Left ventricle myocardium inferior (tissue), 1 donor: Measurements from ENCODE around the gene PAQR7. TPM values are rescaled to one million over a fixed set of nuclear protein-coding genes. Genes with fewer than 3 reads are reported as not detected.
A peak's percentile ranks its signal among the peaks of the same experiment; 100 is the strongest.

Source experiments
- DNase-seq: peaks from one replicate; pipeline ENCODE4 v3.0.0-alpha.2; 2020
- H3K27ac ChIP-seq: fragments of 200-600 bp; replicated peaks from 2 replicates; pipeline ENCODE4 v1.8.0; 2021
- H3K27me3 ChIP-seq: fragments of 200-600 bp; 2 replicates; pipeline ENCODE4 v1.8.0; 2021; ENCODE audit warnings: low read depth
- H3K36me3 ChIP-seq: fragments of 200-600 bp; 2 replicates; pipeline ENCODE4 v1.8.0; 2021
- H3K4me1 ChIP-seq: fragments of 200-600 bp; 2 replicates; pipeline ENCODE4 v1.8.0; 2021
- H3K4me3 ChIP-seq: fragments of 200-600 bp; 2 replicates; pipeline ENCODE4 v1.8.0; 2021; ENCODE audit warnings: mild to moderate bottlenecking, moderate library complexity
- H3K9me3 ChIP-seq: fragments of 200-600 bp; replicated peaks from 2 replicates; pipeline ENCODE4 v1.8.0; 2021
- intact Hi-C: fragments of 100-400 bp; cut with micrococcal nuclease; formaldehyde crosslinking; loops from one replicate; pipeline ENCODE4 v1.11.0; 2022
- total RNA-seq: library from RNA; stranded (reverse); fragmentation: NEBNext Ultra II Directional; extraction: Animal tissue kit (Norgen Biotek cat#: 25700); gene quantifications from one replicate; pipeline ENCODE4 v1.2.1, GENCODE V29; 2021
- TF ChIP-seq, protein P1 (sequence below): fragments of 200-600 bp; IDR thresholded peaks from 2 replicates; pipeline ENCODE4 v1.8.0; 2021; ENCODE audit warnings: antibody characterized with exemption, mild to moderate bottlenecking, borderline replicate concordance
- donor health status: DM: no; HTN: yes; CAD: no; lungs with severe emphysema.

The PAQR7 gene
- total RNA-seq, 1 donor from 2014 or later, result 1.9 TPM

DNA sequence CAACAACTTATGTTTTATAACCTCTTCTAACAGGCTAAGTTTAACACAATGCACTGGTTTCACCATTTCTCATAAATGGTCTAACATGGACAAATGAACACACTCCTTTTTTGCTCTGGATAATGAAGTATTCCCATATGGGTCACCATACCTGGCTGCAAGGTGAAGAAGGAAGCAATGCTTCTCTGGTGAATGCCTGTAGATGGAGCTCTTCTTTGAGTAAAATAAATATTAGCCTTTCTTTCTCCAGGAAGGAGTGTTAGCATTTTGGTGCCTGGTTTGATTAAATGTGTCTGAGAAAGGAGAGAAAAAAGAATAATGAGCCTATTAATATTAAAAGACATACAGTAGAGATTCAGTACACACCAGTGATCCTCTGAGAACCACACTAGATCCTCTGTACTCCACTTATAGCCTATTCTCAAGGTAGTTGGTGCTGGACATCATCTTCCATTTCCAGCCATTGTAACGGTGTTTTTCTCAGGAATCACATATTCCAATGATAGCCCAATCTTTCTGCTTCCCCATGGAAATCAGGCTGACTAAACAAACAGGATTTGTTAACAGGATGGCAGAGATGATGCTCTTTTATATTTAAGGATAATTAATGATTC lies 38.1 kb downstream of the PAQR7 start:
- DNase-seq, result no peak
- no peak overlapping the region for H3K4me3 ChIP-seq
- intact Hi-C loops, result no loop called here
- H3K36me3 ChIP-seq, result peaks cover 19% of the 10 kb centered on the region
- H3K27ac ChIP-seq, result no peak overlapping the region
- H3K27me3 ChIP-seq, result no peaks in the 10 kb centered on the region
- H3K4me1 ChIP-seq, result peaks cover 13% of the 10 kb centered on the region
- TF ChIP-seq, protein P1, sequence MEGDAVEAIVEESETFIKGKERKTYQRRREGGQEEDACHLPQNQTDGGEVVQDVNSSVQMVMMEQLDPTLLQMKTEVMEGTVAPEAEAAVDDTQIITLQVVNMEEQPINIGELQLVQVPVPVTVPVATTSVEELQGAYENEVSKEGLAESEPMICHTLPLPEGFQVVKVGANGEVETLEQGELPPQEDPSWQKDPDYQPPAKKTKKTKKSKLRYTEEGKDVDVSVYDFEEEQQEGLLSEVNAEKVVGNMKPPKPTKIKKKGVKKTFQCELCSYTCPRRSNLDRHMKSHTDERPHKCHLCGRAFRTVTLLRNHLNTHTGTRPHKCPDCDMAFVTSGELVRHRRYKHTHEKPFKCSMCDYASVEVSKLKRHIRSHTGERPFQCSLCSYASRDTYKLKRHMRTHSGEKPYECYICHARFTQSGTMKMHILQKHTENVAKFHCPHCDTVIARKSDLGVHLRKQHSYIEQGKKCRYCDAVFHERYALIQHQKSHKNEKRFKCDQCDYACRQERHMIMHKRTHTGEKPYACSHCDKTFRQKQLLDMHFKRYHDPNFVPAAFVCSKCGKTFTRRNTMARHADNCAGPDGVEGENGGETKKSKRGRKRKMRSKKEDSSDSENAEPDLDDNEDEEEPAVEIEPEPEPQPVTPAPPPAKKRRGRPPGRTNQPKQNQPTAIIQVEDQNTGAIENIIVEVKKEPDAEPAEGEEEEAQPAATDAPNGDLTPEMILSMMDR, result peak; percentile 35
- no peaks in the 10 kb centered on the region for H3K9me3 ChIP-seq

DNA sequence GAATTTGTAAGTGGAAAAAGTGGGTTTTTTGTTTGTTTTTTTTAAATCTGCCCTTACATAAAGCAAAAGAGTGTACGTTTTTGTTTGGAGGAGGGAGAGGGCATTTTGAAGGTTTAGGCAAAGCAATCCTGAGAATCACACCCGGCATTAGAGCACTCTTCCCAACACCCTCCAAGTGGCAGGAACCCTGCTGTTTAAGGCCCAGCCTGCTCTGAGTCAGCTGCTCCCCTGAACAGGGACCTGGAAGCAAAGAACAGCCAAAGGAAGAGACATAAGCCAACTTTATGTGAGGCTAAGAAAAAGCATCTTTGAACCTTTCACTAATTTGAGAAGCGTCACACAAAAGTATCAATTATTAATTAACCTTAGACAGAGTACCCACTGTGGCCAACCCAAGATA lies 38.8 kb downstream of the PAQR7 start:
- no peak overlapping the region for H3K27ac ChIP-seq
- H3K4me1 ChIP-seq, result peaks cover 11% of the 10 kb centered on the region
- intact Hi-C loops, result no loop called here
- TF ChIP-seq, protein P1, result no peak
- H3K36me3 ChIP-seq, result peaks cover 26% of the 10 kb centered on the region
- H3K27me3 ChIP-seq, result no peaks in the 10 kb centered on the region
- no peak for DNase-seq
- H3K9me3 ChIP-seq, result no peaks in the 10 kb centered on the region
- H3K4me3 ChIP-seq, result no peak overlapping the region

DNA sequence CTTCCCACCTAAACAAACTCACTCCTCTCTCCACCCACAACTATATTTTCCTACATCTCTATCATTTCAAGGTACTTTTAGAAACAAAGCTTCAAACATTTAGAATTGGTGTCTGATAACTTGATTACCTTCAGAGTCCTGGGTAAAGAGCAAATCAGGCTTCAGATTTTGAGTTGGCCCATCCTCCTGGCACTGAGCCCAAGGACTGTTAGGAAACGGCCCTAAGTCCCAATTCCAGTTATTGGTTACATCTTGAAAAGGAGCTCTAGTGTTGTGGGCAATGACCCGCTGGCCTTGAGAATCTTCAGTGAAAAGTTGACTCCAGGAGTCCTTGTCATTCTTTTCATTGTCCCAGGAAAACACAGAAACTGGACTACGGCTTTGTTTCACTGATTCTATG lies 40.6 kb downstream of the PAQR7 start:
- Histone ChIP-seq H3K27me3 (no peaks in the 10 kb centered on the region), H3K27ac (no peak overlapping the region), H3K9me3 (no peaks in the 10 kb centered on the region), H3K4me3 (no peak overlapping the region), H3K4me1 (peaks cover 15% of the 10 kb centered on the region), H3K36me3 (peaks cover 44% of the 10 kb centered on the region)
- no peak for DNase-seq
- intact Hi-C loops, result no loop called here
- TF ChIP-seq, protein P1, result no peak

DNA sequence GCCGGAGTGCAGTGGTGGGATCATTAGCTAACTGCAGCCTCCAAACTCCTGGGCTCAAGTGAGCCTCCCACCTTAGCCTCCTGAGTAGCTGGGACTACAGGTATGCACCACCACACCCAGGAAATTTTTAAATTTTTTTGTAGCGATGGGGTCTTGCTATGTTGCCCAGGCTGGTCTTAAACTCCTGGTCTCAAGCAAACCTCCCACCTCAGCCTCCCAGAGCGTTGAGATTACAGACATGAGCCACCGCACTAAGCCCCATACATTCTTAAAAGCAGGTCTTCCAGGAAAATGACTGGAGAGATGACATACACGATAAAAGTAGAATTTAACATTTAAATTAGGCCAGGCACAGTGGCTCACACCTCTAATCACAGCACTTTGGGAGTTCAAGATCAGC lies 42.4 kb downstream of the PAQR7 start:
- Histone ChIP-seq H3K4me3 (no peak overlapping the region), H3K9me3 (no peaks in the 10 kb centered on the region), H3K36me3 (peaks cover 61% of the 10 kb centered on the region), H3K27me3 (no peaks in the 10 kb centered on the region), H3K27ac (no peak overlapping the region), H3K4me1 (peaks cover 27% of the 10 kb centered on the region)
- intact Hi-C loops, result no loop called here
- TF ChIP-seq, protein P1, result no peak
- no peak for DNase-seq

DNA sequence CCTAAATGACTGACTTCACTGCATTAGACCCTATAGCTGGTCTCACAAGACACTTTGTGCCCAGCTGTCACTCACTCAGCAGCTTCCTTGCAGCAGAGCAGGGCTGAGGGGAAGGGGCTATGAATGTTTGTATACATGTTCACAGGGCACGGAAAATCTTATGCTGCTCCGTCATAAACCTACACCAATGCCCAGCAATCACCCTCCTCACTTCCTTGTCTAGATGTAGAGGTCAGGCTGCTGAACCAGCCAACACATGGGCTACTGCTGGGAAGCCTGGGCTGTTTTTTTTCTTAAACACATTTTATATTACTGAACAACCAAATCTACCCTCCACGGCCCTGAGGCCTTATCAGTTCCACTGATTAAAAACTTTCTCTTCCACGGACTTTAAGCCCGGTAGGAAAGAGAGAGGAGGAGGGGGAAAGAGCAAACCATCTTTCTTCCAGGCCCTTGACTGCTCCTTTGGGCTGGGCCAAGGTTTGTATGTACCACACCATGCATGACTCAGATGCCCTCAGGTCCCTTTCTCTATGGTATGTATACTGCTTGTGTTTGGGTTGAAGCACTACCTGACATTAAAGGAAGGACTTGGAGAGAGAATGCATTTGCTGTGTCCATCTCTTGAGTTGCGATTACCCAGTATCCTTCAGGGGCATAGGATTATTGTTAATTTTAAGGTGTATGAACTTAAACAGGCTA lies 43.0 kb downstream of the PAQR7 start:
- Histone ChIP-seq H3K9me3 (no peaks in the 10 kb centered on the region), H3K36me3 (peaks cover 68% of the 10 kb centered on the region), H3K27ac (no peak overlapping the region), H3K4me1 (peaks cover 27% of the 10 kb centered on the region), H3K4me3 (no peak overlapping the region), H3K27me3 (no peaks in the 10 kb centered on the region)
- intact Hi-C loops, result no loop called here
- TF ChIP-seq, protein P1, result no peak
- no peak for DNase-seq
